HCT116 (cell line): ENCODE data around the gene INSIG2. TPM values are rescaled to one million over a fixed set of nuclear protein-coding genes. Genes with fewer than 3 reads are reported as not detected.

Experiments
- ATAC-seq: fragments of 200-7000 bp; cut with Tn5 transposase; 2 replicates; pipeline ENCODE4 v1.9.1; 2020; ENCODE audit warnings: mild to moderate bottlenecking, moderate library complexity
- BruUV-seq: library from RNA; stranded (reverse); fragments of 400-500 nt; replicated peaks from 2 replicates; lab custom pipeline; 2021; lab: Mats Ljungman, UMichigan
- CTCF ChIA-PET: fragments of 300-600 bp; sonication (Branson Sonifier 250); formaldehyde crosslinking; loops from one replicate; lab custom pipeline; 2021; ENCODE audit warnings: antibody characterized with exemption; lab: Charles Lee
- POLR2A ChIA-PET: fragments of 300-600, 350-600 bp; sonication (Branson Sonifier 250); formaldehyde crosslinking; loops from one replicate; lab custom pipeline; 2021; ENCODE audit warnings: antibody characterized with exemption; lab: Charles Lee
- RAD21 ChIA-PET, 2 experiments: fragments of 300-600 bp; sonication (Branson Sonifier 250); formaldehyde crosslinking; loops; one replicate each; lab custom pipeline; 2023; ENCODE audit warnings: low total read pairs in 2 of 2; ENCODE audit not compliant: uncharacterized antibody in 2 of 2, unreplicated experiment in 2 of 2, low non-redundant PET in 1 of 2; lab: Charles Lee
- DNase-seq: peaks from one replicate; pipeline ENCODE4 v3.0.0-alpha.2; 2010; ENCODE audit warnings: low read depth, low spot score
- H2AFZ ChIP-seq: fragments of 200-600 bp; shearing (Covaris generic), sonication (generic); 2 replicates; pipeline ENCODE4 v1.6.1; 2017; ENCODE audit warnings: low read depth, mixed run types, mixed read lengths, antibody characterized with exemption, low read length; ENCODE audit not compliant: poor library complexity, severe bottlenecking
- H3K27ac ChIP-seq: 2 replicates; pipeline ENCODE4 v1.5.1; 2012; ENCODE audit warnings: low read depth, low read length
- H3K27me3 ChIP-seq: fragments of 200-600 bp; sonication (generic); 2 replicates; pipeline ENCODE4 v1.6.1; 2016; ENCODE audit warnings: mixed run types, low read length, mixed read lengths; ENCODE audit not compliant: insufficient read depth
- H3K36me3 ChIP-seq, 2 experiments: fragments of 200-500 bp in 1 of 2; fragments of 200-600 bp in 1 of 2; sonication (Bioruptor generic) in 1 of 2; sonication (generic) in 1 of 2; 2 replicates each; pipeline versions ENCODE4 v1.5.1 to v1.6.1; 2014 to 2016; ENCODE audit warnings: low read length in 2 of 2, inconsistent platforms in 1 of 2, mixed read lengths in 1 of 2, mixed run types in 1 of 2; ENCODE audit not compliant: insufficient read depth in 2 of 2, control insufficient read depth in 1 of 2
- H3K4me1 ChIP-seq, 2 experiments: fragments of 200-600 bp in 1 of 2; sonication (generic) in 1 of 2; 2 replicates each; pipeline versions ENCODE4 v1.5.1 to v1.6.1; 2012 to 2017; ENCODE audit warnings: low read length in 2 of 2, inconsistent platforms in 1 of 2, mild to moderate bottlenecking in 1 of 2, mixed read lengths in 1 of 2, mixed run types in 1 of 2, moderate library complexity in 1 of 2; ENCODE audit not compliant: insufficient read depth in 2 of 2, control insufficient read depth in 1 of 2
- H3K4me2 ChIP-seq: fragments of 200-600 bp; sonication (generic); 2 replicates; pipeline ENCODE4 v1.6.1; 2017; ENCODE audit warnings: mixed run types, low read length, mixed read lengths
- H3K4me3 ChIP-seq, 2 experiments: fragments of 200-600 bp in 1 of 2; sonication (generic) in 1 of 2; replicated peaks in 1 of 2; 2 replicates each; pipeline ENCODE4 v1.5.1; 2011 to 2016; ENCODE audit warnings: low read length in 2 of 2, control low read depth in 1 of 2, low read depth in 1 of 2, mild to moderate bottlenecking in 1 of 2, mixed read lengths in 1 of 2, mixed run types in 1 of 2
- H3K79me2 ChIP-seq: fragments of 200-600 bp; sonication (generic); 2 replicates; pipeline ENCODE4 v1.6.1; 2017; ENCODE audit warnings: mild to moderate bottlenecking, mixed run types, low read length, moderate library complexity, mixed read lengths; ENCODE audit not compliant: insufficient read depth
- H3K9ac ChIP-seq: fragments of 200-600 bp; sonication (generic); 2 replicates; pipeline ENCODE4 v1.6.1; 2016; ENCODE audit warnings: low read length, mixed read lengths
- H3K9me2 ChIP-seq: fragments of 200-600 bp; sonication (generic), shearing (Covaris generic); 2 replicates; pipeline ENCODE4 v1.6.1; 2017; ENCODE audit warnings: mixed run types, mild to moderate bottlenecking, moderate library complexity; ENCODE audit not compliant: insufficient read depth
- H3K9me3 ChIP-seq, 2 experiments: fragments of 200-500 bp in 1 of 2; fragments of 200-600 bp in 1 of 2; sonication (Bioruptor generic) in 1 of 2; sonication (generic) in 1 of 2; 2 replicates each; pipeline ENCODE4 v1.6.1; 2014 to 2017; ENCODE audit warnings: low read length in 2 of 2, mixed read lengths in 2 of 2, inconsistent platforms in 1 of 2, low read depth in 1 of 2, mild to moderate bottlenecking in 1 of 2, mixed run types in 1 of 2, moderate library complexity in 1 of 2; ENCODE audit not compliant: control insufficient read depth in 1 of 2, insufficient read depth in 1 of 2
- H4K20me1 ChIP-seq: fragments of 200-600 bp; sonication (generic), shearing (Covaris generic); 2 replicates; pipeline ENCODE4 v1.6.1; 2017; ENCODE audit warnings: mixed run types, mild to moderate bottlenecking, moderate library complexity; ENCODE audit not compliant: insufficient read depth
- CTCF ChIP-seq, 3 experiments: fragments of 200-600 bp in 1 of 3; sonication (generic) in 1 of 3; IDR thresholded peaks in 2 of 3; conservative IDR thresholded peaks in 1 of 3; 2 replicates each; pipeline ENCODE4 v1.5.1; 2012 to 2017; ENCODE audit warnings: low read depth in 2 of 3, low read length in 2 of 3, antibody characterized with exemption in 1 of 3, borderline replicate concordance in 1 of 3, control low read depth in 1 of 3, mild to moderate bottlenecking in 1 of 3, mixed read lengths in 1 of 3, mixed run types in 1 of 3, moderate library complexity in 1 of 3; ENCODE audit not compliant: insufficient read depth in 1 of 3
- EGR1 ChIP-seq: IDR thresholded peaks from 2 replicates; pipeline ENCODE4 v1.6.1; 2012; ENCODE audit warnings: low read depth
- ELF1 ChIP-seq: IDR thresholded peaks from 2 replicates; pipeline ENCODE4 v1.6.1; 2012; ENCODE audit warnings: low read depth, borderline replicate concordance
- FOSL1 ChIP-seq: IDR thresholded peaks from 2 replicates; pipeline ENCODE4 v1.6.1; 2012; ENCODE audit warnings: low read depth
- POLR2A ChIP-seq: IDR thresholded peaks from 2 replicates; pipeline ENCODE4 v1.7.0; 2011; ENCODE audit warnings: borderline replicate concordance; ENCODE audit not compliant: insufficient read depth, insufficient read length; ENCODE audit errors: extremely low read depth
- POLR2AphosphoS5 ChIP-seq: IDR thresholded peaks from 2 replicates; pipeline ENCODE4 v1.6.1; 2011; ENCODE audit warnings: mild to moderate bottlenecking, low read depth, low read length, moderate library complexity
- RAD21 ChIP-seq: IDR thresholded peaks from 2 replicates; pipeline ENCODE4 v1.6.1; 2012; ENCODE audit warnings: low read depth, mild to moderate bottlenecking
- SP1 ChIP-seq: IDR thresholded peaks from 2 replicates; pipeline ENCODE4 v1.6.1; 2012; ENCODE audit warnings: low read depth
- SRF ChIP-seq: IDR thresholded peaks from 2 replicates; pipeline ENCODE4 v1.6.1; 2012; ENCODE audit warnings: low read depth
- TCF7L2 ChIP-seq: IDR thresholded peaks from 2 replicates; pipeline ENCODE4 v1.7.0; 2011; ENCODE audit warnings: borderline replicate concordance, inconsistent platforms; ENCODE audit not compliant: insufficient read depth, insufficient read length; ENCODE audit errors: extremely low read depth
- YY1 ChIP-seq: IDR thresholded peaks from 2 replicates; pipeline ENCODE4 v1.6.1; 2011; ENCODE audit warnings: low read length, low read depth, moderate library complexity, mild to moderate bottlenecking; ENCODE audit not compliant: insufficient replicate concordance; ENCODE audit errors: extremely low read depth
- ZFX ChIP-seq: fragments of 450-650 bp; IDR thresholded peaks from 2 replicates; pipeline ENCODE4 v1.6.1; 2017
- ZNF274 ChIP-seq: fragments of 200-500 bp; sonication (Bioruptor generic); IDR thresholded peaks from 2 replicates; pipeline ENCODE4 v1.6.1; 2014; ENCODE audit warnings: mild to moderate bottlenecking, low read depth, low read length, inconsistent platforms
- intact Hi-C: fragments of 100-400 bp; cut with micrococcal nuclease; formaldehyde crosslinking; loops from 2 replicates; pipeline ENCODE4 v1.10.0; 2022
- total RNA-seq: library from RNA; stranded (reverse); gene quantifications from one replicate; pipeline ENCODE4 v1.2.1, GENCODE V29; 2021; ENCODE audit not compliant: unreplicated experiment
- TF ChIP-seq, protein P1 (sequence below): IDR thresholded peaks from 2 replicates; pipeline ENCODE4 v1.6.1; 2012
- TF ChIP-seq, protein P2 (sequence below): IDR thresholded peaks from 2 replicates; pipeline ENCODE4 v1.6.1; 2012

The INSIG2 gene
- total RNA-seq, 1 experiment from 2014 or later = 21.8 TPM

GRCh38 chr2:118094503-118094902 is 6.2 kb downstream of the INSIG2 start:
- Histone ChIP-seq H3K4me2 (no peak overlapping the region), H4K20me1 (no peaks in the 10 kb centered on the region), H3K4me1 (peaks cover 8 to 12% of the 10 kb centered on the region in 2 experiments), H3K4me3 (no peak overlapping the region), H2AFZ (no peak overlapping the region), H3K36me3 (0 out of 4 replicates have a peak, but pooled peaks cover 0 to 4% of the 10 kb centered on the region in 2 experiments), H3K79me2 (peaks cover 83% of the 10 kb centered on the region), H3K9ac (no peak overlapping the region), H3K9me2 (no peaks in the 10 kb centered on the region), H3K27me3 (no peaks in the 10 kb centered on the region)
- POLR2A ChIA-PET = no interaction called here
- CTCF ChIA-PET = no interaction called here
- RAD21 ChIA-PET = no interaction called here
- intact Hi-C loops = no loop called here
- no TSS peak for BruUV-seq
- no peak for DNase-seq
- no peak for ATAC-seq
- TF ChIP-seq ZNF274 (no peak), TCF7L2 (no peak), CTCF (IDR thresholded peaks at IDR 0.05 in 2 of 3, conservative IDR thresholded peaks at IDR 0.05 in 1 of 3; ENCODE audit: borderline replicate concordance in 1 of 3, insufficient read depth in 1 of 3, low read depth in 2 of 3, low read length in 2 of 3) (no peak), POLR2AphosphoS5 (no peak), EGR1 (no peak), RAD21 (no peak), SRF (no peak), SP1 (no peak), ZFX (no peak), FOSL1 (no peak), YY1 (no peak), ELF1 (no peak), POLR2A (no peak)
- TF ChIP-seq, protein P1, sequence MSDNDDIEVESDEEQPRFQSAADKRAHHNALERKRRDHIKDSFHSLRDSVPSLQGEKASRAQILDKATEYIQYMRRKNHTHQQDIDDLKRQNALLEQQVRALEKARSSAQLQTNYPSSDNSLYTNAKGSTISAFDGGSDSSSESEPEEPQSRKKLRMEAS = no peak
- TF ChIP-seq, protein P2, sequence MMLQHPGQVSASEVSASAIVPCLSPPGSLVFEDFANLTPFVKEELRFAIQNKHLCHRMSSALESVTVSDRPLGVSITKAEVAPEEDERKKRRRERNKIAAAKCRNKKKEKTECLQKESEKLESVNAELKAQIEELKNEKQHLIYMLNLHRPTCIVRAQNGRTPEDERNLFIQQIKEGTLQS = no peak
- TF ChIP-seq, all 23 proteins: peak for 0
- Histone ChIP-seq H3K9me3 (no peaks in the 10 kb centered on the region), H3K27ac (no peak overlapping the region)
